ENCODE data around the gene RAB3IL1.

Gene RAB3IL1

DNA sequence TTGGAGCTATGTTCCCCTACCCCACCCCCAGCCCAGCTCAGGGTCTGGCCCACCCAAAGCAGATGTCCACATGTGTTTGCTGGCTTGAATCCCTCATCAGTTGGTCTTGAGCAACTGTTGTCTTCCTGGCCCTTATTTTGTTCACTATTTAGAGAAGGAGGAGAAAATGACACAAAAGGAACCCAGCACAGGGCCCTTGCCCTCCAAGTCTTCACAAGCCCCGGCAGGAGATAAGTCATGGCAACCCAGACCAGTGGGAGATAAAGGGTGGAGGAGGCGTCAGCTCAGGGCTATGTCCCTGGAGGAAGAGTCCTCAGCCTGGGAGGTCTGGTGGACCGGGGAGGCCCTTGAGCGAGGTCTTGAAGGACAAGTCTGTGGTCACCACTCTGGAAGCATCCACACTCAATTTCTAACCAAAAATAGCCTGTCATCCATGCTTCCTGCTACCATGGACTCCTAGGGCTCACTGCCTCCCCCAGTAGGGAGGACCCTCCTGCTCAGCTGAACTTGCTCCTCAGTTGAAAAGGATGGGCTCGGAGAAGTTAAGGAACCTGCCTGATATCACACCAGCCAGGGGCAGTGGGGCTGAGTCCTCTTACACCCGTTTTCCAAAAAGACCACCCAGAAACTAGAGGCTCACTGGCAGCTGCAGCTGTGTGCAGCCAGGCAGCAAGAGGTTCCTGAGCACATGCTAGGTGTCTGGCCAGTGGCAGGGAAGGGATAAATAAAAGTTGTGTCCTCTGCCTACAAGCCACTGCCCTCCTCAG, 1.8 kb upstream of the RAB3IL1 start:
- peak in 1 of 2 donors; percentile 9 for DNase-seq

DNA sequence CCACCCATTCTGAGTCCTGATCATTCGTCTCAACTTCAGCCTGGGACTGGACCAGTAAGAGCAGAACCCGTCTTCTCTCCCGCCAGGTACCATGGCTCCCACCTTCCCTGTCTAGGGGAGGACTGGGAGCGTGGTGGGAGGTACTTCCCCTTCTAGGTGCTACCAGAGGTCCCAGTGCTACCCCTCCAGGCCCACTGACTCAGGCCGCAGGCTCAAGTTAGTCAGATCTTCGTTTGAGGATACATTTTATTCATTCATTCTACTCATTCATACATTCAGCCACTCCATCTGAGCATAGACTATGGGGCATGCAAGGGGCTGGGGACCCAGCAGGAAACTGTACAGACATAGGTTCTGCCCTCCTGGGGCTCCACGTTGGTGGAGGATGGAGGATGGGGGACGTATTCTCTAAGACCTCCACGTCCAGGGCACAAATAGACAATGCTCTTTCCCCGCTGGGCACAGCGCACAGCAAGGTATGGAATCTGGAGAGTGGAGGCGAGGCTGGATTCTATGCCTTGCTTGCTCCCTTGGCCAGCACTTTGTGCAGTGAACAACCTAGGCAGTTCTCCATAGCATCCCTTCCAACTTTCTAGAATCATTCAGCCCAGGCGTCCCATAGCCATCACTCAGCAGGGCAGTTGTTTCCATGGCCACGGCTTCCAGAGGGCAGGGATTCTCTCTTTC, 1.0 kb upstream of the RAB3IL1 start:
- no peak for DNase-seq

DNA sequence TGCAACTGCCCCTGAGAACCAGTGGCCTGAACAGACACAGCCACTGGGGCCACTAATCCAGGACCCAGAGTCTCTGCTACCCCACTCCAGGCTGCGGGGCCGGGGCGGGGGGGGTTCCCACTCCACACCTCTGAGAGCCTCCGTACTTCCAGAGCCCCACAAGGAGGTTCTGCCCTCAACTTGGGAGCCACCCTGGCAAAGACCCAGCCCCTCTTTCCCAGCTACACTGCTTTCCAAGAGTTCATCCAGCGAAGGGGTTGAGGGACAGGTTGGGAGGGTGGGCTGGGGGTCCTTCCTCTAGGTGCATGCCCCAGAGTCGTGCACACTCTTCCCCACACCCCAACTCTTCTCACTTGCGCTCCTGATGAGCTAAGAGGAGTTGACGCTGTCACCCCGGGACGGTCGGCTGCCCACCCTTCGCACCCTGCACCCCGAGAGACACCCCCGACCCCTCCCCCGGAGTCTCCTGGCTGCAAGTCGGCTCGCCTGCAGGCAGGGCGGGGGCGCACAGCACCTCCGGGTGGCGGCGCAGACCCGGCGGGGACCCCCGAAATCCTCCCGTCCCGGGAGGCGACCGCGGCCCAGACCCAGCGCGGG, 531 bp downstream of the RAB3IL1 start:
- no peak for DNase-seq

DNA sequence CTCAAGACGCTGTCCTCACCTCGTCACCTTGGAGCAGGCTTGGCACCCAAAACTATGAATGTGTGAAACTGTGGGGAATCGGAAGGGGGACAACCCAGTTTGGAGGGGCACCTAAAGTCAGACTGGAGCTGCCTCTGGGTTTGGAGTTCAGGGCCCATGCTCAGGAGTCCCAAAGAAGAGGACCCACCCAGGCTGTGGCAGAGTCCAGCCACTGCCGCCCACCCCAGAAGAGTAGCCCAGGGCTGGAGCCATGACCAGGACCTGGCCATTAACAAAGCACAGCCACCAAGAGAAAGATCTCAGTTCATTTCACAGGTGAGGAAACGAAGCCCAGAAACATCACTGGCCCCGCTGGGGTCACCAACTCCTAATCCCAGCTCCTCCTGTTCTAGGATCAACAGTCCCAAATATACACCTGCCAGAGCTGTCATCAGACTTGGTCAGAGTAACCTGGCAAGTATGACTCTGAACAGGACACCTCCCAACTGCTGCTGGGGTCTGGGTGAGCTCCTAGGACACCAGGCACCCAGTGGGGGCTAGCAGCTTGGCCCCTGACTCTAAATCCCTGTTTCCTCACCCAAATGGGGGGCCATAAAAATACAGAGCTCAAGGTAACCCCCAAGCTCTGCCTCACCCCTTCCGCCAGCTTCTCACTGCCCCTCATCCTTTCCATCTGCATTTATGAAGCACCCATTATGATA, 2.7 kb downstream of the RAB3IL1 start:
- no peak for DNase-seq

DNA sequence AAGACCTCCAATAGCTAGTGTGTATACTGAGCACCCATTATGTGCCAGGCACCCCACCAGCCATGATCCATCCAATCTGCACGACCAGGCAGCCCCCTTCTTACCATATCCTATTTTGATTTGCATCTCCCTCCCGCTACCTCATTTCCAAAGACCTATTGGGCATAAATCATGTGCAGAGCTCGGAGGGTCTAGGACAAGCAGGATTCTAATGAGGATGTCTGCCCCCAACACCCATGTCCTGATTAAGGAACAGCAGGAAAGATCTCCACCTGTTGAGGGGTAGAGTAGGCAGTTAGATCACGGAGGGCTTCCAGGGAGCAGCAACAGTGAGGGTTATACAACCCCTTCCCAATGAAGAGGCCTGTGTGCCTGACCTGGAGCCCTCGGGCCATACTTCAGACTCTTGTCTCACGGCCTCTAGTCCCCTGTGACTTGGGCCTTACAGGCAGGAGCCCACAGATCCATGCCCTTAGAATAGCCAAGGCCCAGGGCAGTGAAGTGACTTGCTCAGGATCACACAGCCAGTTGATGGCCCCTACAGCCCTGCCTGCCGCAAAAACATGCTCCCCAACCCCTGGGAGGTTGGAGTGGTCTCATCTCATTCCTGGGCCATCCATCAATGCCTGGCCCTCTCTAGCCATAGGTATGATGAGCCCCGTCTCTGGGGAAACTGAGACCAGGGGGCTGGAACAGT, 3.5 kb downstream of the RAB3IL1 start:
- DNase-seq = no peak

DNA sequence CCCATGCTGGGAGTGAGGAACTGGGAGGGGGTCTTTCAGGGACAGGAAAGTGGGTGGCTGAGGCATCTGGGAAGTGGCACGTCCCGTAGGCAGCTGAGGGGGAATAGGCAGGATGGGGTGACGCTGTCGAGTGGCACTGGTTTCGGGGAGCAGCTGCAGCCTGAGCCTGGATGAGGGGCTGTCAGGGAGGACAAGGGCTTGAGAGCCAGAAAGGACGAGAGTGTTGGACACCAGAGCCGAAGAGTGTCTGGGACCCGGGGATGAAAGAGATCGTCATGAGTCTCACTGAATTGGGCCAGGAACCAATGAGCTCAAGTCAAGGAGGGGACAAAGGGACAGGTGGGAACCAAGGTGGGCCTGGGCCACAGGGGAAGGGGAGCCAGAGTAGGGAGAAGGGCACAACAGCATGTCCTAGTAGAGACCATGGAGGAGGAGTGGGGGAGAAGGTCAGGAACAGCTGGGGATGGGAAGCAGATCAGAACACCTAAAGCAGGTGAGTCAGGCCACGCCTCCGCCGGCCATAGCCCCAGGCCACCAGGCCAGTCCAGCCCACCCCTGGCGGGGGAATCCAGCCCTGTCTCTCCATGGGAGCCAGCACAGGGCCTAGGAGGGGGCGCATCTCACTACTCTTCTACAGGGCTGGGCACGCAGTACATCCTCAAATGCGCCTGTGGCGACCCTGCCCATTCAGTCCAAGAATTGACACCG, 4.2 kb downstream of the RAB3IL1 start:
- no peak for DNase-seq

DNA sequence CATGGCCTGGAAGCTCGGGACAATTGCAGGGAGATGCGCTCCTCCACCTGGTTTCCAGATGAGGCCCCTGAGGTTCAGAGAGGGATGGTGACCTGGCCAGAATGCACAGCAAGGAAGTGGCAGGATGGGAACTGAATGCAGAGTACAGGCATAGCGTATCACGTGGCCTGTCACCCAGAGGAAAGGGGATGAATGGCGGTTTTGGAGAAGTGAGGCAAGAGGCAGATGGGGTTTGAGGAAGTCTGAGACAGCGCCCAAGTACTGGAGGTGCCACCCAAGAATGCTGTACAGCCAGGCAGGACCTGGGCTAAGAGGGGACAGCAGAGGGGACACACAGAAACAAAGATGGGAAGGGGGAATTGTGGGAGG, 4.9 kb downstream of the RAB3IL1 start:
- DNase-seq = peak in 1 of 2 donors; percentile 67

DNA sequence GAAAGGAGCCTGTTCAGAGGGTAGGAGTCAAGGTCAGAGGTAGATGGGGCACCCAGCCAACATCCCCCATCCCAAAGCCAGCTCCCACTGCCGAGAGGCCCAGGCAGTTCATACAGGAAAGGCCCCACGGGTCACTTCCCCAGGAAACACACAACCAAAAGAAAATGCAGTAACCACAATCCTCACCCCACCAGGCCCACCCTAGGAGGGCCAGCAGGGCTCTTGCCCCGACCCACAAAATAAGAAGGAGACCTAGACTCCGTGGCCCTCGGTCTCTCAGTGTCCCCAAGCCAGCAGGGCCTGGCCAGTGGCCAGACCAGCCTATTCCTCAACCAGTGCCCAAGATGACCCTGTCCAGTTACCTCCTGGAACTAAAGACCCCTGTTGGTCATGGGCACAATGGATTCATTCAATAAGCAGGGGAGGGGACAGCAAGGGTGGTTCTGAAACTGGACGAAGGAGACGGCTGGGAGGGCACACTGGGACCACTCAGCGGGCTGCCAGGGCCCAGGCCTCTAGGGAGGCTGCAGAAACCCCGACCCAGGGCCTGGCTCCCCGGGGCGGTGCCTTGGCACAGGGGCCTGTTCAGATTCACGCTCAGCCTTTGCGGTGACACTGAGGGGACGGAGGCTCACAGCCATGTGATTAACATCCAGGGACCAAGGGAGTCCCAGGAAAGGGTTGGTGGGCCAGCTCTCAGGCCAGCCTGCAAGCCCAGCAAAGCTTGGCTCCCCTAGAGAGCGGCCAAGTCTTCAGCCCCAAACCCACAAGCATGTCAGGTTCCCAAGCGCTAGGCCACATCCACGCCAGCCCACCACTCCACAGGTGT, 5.5 kb downstream of the RAB3IL1 start:
- no peak for DNase-seq

DNA sequence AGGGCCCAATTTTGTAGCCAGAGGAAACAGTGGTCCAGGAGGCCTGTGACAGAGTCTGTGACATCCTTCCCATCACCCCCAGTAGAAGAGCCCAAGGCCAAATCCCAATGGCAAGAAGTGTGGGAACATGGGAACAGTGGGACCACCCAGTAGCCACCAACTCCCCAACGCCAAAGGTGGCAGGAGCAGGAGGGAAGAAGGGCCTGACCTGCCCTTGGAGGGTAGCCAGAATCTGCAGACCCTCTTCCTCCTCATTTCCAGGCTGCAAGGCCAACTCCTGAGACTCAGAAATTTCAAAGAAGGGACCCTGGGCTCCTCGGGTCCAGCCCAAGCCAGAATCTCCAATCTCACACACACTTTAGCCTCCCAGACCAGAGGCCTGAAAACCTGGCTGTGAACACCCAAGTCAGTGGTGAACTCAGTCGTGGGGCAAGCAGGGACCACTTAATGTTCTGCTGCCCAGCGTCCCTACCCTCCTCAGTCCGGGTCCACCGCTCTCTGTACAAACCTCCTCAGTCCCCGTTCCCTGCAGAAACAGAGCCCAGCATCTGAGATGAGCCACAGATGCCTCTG, 6.2 kb downstream of the RAB3IL1 start:
- no peak for DNase-seq

DNA sequence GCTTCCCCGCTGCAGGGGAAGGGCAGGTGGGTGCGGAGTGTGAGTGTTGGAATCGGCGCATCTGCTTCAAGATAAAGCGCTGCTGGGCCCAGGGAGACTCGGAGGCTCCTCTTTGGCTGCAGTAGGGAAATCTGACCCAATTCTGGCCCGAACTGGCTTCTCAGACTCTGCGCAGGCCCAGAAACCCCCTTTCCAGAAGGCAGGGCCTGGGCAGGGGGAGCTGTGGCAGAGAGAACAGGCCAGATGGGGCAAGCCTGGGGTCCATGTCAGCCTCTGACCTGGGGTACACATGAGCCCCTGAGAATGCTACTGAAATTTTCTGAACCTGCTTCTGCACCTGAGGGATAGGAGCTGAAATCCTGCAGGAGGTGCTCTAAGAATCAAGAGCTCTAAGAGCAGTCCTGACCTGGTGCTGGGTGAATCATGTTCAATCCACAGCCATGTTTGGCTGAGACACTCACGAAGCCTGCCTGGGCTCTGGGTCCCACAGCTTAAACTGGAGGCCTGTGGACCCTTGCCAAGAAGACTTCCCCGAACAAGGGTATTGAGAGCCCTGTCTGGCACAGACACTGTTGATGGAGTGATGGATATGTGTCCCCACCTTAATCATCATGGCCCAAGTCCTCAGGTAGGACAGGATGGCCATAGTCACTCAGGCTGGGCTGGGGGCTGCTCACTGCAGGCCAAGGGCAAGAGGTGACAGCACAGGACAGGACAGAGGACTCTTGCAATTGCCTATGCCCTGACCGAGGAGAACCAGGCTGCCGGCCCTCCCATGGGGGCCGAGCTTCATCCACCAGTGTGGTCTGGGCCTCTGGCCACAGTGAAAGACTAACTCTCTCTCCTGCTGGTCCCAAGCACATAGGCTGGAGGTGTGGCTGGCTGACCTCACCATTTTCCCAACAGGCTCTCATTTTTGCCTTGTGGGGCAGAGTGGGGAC, 6.9 kb downstream of the RAB3IL1 start:
- DNase-seq = no peak

DNA sequence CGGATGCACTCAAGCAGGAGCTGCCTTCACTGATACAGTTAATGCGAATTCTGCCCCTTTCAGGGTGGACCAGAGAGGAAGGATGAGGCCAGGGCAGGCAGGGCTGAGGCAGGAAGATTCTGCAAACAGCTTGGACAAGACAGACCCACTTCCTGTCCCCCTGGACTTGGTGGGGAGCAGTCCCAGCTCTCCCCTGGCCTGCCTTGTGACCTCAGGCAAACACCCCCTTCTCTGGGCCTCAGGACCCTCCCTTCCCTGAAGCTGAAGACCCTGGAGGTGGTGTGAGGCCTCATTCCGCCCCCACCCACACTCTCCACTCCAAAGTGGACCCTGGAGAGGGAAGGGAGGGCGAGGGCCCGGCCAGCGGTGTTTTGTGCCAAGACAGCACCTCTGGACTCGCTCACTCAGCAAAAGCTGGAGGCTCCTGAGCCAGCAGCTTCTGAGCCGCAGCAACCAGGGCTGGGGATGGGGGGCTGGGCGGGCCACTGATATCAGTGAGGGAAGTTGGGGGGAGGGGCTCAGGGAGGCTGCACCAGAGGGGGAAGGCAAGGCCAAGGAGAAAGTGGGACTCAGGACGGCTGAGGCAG, 8.5 kb downstream of the RAB3IL1 start:
- DNase-seq = no peak

DNA sequence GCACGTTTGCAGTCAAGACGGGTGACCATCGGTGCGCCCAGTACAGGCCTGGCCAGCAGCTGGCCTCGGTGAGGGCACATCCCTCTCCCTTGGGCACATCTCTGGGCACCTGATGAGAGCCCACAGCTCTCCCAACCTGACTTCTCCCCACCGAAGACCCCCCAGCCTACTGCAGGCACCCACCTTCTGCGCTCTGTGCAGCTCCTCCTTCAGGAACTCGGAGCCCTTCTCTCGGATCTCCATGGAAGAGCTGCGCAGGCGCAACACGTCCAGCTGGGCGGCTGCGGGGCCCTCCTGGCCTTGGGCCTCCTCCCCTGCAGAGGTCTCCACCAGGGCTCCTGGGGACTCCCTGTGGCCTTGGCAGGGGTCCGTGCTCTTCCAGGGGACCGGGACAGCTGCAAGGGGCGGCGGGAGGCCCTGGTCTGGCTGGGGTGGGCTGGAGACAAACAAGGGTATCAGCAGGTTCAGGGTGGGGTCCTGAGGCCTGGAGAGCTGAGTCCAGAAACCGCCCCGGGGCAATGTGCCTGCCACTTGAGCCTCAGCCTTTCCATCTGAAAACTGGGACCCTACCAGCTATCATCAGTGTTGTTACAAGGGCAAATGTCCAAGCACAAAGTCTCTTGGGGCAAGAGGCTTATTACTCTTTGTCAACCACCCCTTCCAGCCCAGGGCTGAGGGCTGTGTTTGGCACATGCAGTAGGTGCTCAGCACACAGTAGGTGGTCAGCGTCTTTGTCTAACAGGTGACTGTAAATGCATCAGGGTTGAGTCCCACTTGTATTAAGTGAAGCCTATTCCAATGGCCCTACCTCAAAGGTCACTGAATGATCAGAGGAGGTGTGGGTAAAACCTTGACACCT, 9.3 kb downstream of the RAB3IL1 start:
- DNase-seq = no peak

DNA sequence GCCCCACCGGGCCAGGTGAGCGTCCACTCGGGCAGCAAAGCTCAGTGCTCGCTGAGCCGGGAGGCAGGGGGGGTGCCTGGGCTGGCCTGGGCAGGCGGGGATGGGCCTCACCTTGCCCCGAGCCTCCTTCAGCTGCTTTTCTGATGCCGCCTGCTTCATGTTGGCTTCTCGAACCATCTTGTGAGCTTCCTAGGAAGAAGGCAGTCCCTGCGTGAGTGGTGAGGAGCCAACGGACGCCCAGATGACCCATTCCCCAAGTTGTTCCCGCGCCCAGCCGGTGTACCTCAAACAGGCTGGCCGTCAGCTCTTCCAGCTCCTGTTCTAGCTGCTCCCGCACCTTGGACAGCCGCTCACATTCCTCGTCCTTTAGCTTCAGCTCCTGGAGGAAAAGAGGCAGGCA, 10.1 kb downstream of the RAB3IL1 start:
- no peak for DNase-seq

DNA sequence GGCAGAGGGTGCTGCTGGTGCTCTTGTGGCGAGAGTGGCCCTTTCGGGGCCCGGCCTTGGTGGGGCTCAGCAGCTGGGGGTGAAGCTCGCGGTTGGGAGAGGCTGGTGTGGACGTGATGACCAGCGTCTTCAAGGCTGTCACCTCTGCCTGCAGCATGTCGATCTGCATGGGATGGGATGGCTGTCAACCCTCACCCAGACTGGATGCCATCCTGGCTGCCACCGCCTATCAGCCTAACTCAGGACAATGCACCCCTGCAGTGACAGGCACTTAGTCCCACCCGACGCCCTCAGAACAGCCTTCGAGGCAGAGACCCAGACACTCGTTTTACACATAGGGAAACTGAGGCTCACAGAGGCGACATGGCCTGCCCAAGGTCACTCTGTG, 10.8 kb downstream of the RAB3IL1 start:
- DNase-seq = no peak

DNA sequence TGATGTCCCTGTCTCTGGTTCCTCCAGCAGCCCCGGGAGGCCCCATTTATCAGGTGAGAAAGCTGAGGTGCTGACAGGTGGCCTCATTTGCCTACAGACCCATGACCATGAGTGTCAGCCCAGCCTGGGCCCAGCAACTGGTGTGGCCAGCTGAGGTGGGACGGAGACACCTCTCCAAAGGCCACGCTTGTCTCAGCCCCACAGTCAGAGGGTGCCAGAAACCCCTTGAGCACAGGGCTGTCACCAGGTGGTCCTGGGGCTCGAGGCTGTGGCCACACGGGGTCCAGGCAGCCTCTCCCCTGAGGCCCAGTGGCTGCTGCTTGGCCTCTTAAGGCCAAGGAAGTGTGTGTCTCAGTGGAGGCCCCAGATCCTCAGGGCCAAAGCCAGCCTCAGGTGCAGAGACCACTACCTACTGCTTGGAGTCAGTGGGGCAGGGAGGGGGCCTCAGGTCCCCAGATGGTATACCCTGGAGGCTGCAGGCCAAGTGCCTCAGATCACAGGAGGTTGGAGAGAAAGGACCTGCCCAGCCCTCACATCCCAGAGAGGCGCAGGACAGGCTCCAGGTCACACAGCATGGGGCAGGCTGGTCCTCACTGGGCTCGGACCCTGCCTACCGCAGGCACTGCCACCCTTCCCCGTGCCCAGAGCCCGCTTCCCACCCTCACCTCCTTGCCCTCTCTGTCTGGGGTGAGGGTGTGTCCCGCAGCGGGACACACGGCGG, 11.4 kb downstream of the RAB3IL1 start:
- DNase-seq = no peak

DNA sequence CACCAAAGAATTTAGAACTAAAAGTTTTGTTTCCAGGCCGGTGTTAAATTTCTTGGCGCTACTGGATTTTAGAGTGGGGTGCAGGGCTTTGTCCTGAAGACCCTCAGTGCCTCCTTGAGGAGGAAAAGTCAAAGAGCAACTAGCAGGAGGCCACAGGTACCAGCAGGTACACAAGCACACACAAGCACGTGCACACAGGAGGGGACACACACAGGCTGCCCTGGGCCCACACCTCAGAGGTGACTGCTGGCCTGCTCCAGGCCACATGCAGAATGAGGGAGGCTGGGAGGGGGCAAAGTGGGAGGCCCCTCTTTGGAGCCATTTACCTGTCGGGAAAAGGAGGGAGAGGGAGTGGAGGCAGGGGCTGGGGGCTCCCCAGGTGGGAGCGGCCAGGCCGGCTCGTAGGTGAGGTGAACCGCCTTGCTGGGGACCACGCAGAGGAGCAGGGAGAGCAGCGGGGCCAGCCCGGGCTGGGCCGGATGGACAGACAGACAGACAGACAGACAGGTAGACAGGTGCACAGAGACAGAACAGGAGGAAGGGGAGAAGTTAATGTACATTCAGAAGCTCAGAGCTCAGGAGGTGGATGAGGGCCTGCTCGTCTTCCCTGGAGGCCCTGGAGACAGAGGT, 12.2 kb downstream of the RAB3IL1 start:
- no peak for DNase-seq

DNA sequence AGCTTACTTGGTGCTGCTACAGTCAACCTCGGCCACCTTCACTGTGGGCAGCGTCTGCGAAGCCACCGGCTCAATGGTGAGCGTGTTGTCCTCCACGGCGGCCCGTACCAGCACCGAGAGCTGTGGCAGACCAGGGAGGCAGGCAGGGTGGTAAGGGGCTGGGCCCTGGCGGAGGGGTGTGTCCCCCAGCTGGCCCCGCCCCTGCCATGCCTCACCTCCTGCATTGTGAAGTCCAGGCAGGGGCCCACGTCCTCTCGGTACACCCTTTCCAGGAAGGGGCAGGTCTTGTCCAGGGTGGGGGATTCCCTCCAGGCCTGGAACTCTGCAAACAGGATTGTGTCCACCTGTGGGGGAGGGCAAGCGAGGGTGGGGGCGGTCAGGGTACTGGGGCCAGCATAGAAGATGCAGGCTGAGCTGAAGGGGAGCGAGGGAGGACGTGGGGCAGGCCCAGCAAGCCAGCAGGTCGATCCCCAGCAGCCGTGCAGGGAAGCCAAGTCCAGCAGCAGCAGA, 12.8 kb downstream of the RAB3IL1 start:
- DNase-seq = no peak

Measured in CD4-positive, alpha-beta T cell treated with Interleukin-4 for 1 hour (primary cell).